Activated CD8-positive, alpha-beta memory T cell treated with anti-CD3 and anti-CD28 coated beads, Interleukin-2, amount 50 U/mL, for 24 hours (primary cell): Measurements from ENCODE around the gene MKRN2.

Source experiments
- DNase-seq: peaks from one replicate; pipeline ENCODE4 v3.0.0-alpha.2; 2020; ENCODE audit errors: extremely low read depth

Gene MKRN2

GRCh38 chr3:12556314-12556689 lies 585 bp upstream of the MKRN2 start:
- no peak for DNase-seq

DNA sequence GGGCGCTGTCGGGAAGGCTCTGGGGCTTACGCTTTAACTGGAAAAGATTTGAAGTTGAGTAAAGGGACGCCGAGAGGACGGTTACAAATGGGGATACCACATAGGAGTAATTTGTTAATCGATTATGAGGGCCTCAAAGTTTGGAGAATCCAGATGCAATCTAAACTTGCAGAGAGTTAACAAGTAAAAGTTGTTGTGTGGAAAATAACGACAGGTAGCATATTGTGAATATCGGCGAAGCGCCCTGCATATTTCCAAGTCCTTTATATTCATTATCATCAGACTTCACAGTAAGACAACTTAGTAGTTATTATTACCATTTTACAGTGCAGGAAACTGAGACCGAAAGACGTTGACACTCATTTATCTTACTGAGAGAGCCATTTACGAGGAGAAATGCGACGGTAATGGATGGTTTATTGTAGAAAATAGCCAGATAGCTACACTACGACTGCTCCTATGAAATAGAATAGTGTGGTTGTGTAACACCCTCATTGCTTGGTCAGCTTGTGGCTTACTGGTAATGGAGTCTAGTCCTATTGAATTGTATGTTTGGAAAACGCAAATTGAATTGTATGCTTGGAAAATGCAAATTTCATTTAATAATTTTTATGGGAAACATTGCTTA lies 700 bp downstream of the MKRN2 start:
- no peak for DNase-seq

DNA sequence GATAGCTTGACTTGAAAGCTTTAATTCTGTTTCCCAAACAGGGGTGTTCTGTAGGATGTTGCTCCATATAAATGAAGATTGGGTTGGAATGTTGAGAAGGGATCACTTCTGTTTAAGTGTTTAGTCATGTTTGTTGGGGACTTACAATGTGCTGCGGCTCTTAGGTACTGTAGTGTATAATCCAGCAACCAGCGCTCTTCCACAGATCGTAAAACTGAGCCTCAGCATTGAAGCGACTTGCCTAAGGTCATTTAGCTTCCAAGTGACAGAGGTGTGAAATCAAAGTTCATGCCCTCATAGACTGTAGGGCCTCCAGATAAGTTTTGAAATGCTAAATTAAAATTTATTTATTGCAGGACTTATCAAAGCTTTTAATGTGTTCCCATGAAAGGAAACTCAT lies 1.8 kb downstream of the MKRN2 start:
- no peak for DNase-seq

- no peak for DNase-seq
Measured at GRCh38 chr3:12559520-12559919, 2.6 kb downstream of the MKRN2 start.

DNA sequence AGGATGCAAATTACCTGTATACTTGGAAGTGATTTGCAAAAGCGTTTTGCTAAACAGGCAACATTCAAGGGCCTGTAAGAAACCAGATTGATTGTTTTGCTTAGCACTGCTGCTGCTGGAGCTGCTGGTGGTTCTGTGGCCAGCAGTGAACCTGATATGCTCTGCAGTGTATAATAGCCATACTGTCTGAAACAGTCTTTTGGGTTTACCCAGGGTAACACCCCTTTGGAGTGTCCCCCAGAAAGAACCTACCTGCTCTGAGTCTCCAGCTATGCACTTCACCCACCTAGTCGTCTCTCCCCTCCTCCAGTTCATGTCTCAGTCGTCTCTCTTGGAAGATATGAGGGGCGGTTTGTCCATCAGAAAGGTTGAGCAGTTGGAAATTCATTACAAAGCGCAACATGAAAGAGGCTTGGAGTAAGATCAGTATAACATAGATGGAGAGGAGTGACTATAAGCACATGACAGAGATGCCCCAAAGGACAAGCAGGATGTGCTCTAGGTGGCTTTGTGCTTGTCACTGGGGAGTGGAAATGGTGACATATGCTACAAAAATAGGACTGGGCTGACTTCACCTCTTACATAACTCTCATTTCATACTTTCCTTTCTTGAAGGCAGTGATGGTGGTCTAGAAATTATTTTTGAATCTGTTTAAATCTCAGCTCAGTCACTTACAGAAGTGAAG lies 3.8 kb downstream of the MKRN2 start:
- no peak for DNase-seq

DNA sequence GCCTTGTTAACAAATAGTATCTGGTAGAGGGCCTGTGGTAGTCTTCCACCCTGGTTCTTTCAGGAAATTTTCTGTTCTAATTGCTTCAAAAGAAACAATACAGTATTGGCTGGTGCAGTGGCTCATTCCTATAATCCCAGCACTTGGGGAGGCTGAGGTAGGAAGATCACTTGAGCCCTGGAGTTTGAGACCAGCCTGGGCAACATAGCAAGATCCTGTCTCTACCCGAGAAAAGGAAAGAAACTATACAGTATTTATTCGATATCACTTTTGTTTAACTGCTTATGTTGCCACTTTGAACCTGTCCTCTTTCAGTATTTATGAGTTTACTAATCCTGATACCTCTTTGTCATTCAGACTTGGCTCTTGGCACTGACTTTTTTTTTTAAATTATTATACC lies 4.5 kb downstream of the MKRN2 start:
- DNase-seq = no peak

DNA sequence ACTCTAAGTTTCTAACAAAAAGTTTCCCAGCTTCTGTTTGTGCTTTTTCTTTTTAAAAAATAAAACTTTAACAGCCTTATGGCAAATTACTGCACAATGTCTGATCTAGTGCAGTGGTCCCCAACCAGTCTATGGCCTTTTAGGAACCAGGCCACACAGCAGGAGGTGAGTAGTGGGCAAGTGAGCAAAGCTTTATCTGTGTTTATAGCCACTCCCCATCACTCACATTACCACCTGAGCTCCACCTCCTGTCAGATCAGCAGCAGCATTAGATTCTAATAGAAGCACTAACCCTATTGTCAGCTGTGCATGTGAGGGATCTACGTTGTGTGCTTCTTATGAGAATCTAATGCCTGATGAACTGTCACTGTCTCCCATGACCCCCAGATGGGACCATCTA lies 5.6 kb downstream of the MKRN2 start:
- no peak for DNase-seq

DNA sequence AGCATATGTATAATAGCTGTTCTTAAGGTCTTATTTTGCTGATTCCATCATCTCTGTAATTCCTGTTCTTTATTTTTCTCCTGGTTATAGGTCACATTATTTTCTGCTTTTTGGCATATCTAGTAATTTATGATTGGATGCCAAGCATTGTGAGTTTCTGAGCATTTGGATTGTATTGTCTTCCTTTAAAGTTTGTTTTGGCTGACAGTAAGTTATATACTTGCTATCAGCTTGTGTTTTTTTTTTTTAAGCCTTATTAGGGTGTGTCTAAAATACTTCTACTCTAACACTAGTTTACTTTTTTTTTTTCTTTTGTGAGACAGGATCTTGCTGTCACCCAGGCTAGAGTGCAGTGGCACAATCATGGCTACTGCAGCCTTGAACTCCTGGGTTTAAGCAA lies 10.1 kb downstream of the MKRN2 start:
- no peak for DNase-seq

- no peak for DNase-seq
Measured at GRCh38 chr3:12568747-12569146, 11.9 kb downstream of the MKRN2 start.

DNA sequence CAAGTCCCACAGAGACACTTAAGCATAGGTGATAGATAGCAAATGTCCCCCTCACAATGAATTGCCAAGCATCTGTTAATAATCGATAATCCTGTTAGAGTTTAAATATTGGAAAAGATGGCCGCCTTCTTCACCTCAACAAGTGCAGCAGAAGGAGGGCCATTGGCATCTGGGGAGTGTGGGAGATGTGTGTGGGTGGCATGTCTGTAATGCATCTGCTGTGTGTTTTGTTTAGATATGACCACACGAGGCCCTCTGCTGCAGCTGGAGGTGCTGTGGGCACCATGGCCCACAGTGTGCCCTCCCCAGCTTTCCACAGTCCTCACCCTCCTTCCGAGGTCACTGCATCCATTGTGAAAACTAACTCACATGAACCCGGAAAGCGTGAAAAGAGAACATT lies 12.9 kb downstream of the MKRN2 start:
- DNase-seq = no peak

DNA sequence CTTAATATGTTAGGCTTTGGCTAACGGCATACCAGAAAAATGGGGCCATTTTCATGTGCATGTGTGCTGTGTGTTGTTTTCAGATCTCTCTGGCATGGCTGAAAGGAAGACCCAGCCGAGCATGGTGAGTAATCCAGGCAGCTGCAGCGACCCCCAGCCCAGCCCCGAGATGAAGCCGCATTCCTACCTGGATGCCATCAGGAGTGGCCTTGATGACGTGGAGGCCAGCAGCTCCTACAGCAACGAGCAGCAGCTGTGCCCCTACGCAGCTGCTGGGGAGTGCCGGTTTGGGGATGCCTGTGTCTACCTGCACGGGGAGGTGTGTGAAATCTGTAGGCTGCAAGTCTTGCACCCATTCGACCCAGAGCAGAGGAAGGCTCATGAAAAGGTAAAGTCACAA lies 15.1 kb downstream of the MKRN2 start:
- no peak for DNase-seq

GRCh38 chr3:12574131-12574530 lies 17.2 kb downstream of the MKRN2 start:
- no peak for DNase-seq

GRCh38 chr3:12574661-12575060 lies 17.8 kb downstream of the MKRN2 start:
- DNase-seq = no peak

DNA sequence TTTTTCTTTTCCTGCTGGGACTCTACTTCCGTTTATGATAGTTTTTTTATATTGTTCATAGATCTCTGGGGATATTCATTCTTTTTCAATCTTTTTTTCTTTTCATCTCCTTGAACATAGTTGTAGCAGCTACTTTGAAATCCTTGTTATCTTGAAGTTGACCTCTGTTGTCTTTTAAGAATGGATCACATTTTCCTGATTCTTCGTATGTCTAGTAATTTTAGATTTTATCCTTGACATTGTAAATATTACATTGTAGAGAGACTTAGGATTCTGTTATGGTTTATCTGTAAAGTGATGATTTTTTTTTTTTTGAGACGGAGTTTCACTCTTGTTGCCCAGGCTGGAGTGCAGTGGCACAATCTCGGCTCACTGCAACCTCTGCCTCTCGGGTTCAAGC lies 20.5 kb downstream of the MKRN2 start:
- no peak for DNase-seq

- DNase-seq = no peak
Measured at GRCh38 chr3:12578742-12579141, 21.9 kb downstream of the MKRN2 start.

DNA sequence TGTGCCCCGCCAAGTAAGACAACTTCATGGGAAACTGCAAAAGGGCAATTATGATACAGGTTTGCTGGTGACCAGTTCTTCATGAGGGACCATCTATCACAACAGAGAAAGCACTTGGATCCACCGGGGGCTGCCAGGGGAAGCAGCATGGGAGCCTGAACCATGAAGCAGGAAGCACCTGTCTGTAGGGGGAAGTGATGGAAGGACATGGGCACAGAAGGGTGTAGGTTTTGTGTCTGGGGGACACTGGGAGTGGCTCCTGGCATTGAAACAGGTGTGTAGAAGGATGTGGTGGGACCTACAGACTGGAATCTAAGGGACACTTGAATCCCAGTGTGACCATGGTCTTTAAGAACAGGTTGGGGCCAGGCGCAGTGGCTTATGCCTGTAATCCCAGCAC lies 22.6 kb downstream of the MKRN2 start:
- no peak for DNase-seq

DNA sequence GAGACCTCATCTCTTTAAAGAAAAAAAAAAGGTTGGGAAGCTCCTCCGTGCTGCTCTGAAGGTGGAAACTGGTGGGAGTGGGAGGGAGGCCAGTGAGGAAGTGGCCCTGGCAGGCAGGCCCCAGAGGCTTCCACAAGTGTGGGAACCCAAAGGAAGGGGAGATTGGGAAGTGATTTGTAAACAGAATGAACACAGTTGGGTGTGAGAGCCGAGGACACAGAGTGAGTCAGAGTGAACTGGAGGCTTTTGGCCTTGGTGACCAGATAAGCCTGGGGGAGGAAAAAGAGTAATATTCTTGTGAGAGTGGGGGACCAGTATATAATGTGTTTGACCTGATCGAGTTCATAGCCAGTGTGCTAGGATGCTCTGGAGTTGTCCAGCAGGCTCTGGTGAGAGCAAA lies 23.0 kb downstream of the MKRN2 start:
- DNase-seq = no peak

- no peak for DNase-seq
Measured at GRCh38 chr3:12582730-12583129, 25.8 kb downstream of the MKRN2 start.

DNA sequence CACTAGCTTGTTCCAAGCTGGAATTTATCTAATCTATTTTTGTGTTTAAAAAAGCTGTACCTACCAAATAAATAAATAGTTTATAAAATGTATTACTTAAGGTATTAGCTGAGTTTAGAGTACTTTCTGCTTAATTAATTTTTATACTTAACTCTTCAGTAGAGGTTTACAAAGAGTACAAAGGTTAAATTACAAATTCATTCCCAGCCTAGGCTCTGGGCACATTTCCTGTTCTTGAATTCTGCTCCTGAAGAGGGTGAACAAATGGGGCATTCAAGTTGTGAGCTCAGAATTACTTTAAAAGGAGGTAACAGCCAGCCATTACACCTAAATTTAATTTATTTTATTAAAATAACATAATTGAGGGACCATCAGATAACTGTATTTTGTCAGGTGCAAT lies 26.4 kb downstream of the MKRN2 start:
- DNase-seq = no peak

- DNase-seq = no peak
Measured at GRCh38 chr3:12584083-12584482, 27.2 kb downstream of the MKRN2 start.

- no peak for DNase-seq
Measured at GRCh38 chr3:12585181-12585580, 28.3 kb downstream of the MKRN2 start.

DNA sequence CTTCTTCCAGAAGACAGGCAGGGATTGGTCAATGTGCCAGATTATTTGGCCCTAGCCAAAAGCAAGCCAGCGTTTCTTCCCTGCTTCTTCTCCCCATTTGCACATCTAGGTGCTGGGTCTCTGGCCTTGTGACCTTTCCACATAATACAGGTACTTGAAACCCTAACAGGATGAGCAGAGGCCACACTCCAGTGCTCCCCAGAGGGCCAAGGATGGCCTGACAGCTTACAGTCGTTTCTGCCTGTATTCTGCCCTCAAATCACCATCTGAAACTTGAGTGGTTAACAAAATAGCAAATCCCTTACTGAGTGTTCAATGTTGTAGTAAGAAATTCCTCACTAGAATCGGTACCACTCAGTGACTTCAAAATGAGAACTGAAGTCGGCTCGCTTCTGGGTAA lies 29.1 kb downstream of the MKRN2 start:
- DNase-seq = no peak

- no peak for DNase-seq
Measured at GRCh38 chr3:12586403-12586802, 29.5 kb downstream of the MKRN2 start.
